Naive thymus-derived CD4-positive, alpha-beta T cell (primary cell): ENCODE data around the gene CLDN10. TPM values are rescaled to one million over a fixed set of nuclear protein-coding genes. Genes with fewer than 3 reads are reported as not detected.

Experiments
- ATAC-seq: fragments of 150-1000 bp; cut with Tn5 transposase; 2 replicates; pipeline ENCODE4 v1.10.0; 2021; ENCODE audit warnings: mild to moderate bottlenecking, moderate library complexity
- CTCF ChIA-PET: fragments of 350-600 bp; sonication (Branson Sonifier 250); formaldehyde crosslinking; loops from one replicate; lab custom pipeline; 2021; ENCODE audit warnings: antibody characterized with exemption; lab: Charles Lee
- POLR2A ChIA-PET: fragments of 350-600 bp; sonication (Branson Sonifier 250); formaldehyde crosslinking; loops from one replicate; lab custom pipeline; 2021; ENCODE audit warnings: antibody characterized with exemption, inconsistent platforms; lab: Charles Lee
- DNase-seq, 9 donors: peaks; one replicate each; pipeline versions ENCODE4 v3.0.0 to v3.0.0-alpha.2; 2020 to 2022; ENCODE audit warnings: mixed read lengths in 1 of 9
- H3K27ac ChIP-seq: one replicate; pipeline ENCODE4 v1.7.0; 2013; ENCODE audit warnings: mild to moderate bottlenecking, low read depth, low read length, moderate library complexity
- H3K27me3 ChIP-seq, 2 donors: one replicate each; pipeline ENCODE4 v1.7.0; 2013; ENCODE audit warnings: low read length in 2 of 2, mild to moderate bottlenecking in 2 of 2, moderate library complexity in 2 of 2; ENCODE audit not compliant: control insufficient read depth in 2 of 2, insufficient read depth in 2 of 2
- H3K36me3 ChIP-seq, 3 experiments: 1 replicate in 2 of 3; 2 replicates in 1 of 3; pipeline ENCODE4 v1.7.0; 2013; ENCODE audit warnings: low read length in 3 of 3, mild to moderate bottlenecking in 3 of 3, moderate library complexity in 1 of 3; ENCODE audit not compliant: insufficient read depth in 3 of 3, control insufficient read depth in 2 of 3
- H3K4me1 ChIP-seq, 2 donors: one replicate each; pipeline ENCODE4 v1.7.0; 2013; ENCODE audit warnings: low read length in 2 of 2, mild to moderate bottlenecking in 2 of 2, moderate library complexity in 1 of 2; ENCODE audit not compliant: control insufficient read depth in 2 of 2, insufficient read depth in 2 of 2
- H3K4me3 ChIP-seq: 2 replicates; pipeline ENCODE4 v1.7.0; 2013; ENCODE audit warnings: mild to moderate bottlenecking, low read length
- H3K9me3 ChIP-seq, 3 experiments: 1 replicate in 2 of 3; 2 replicates in 1 of 3; pipeline ENCODE4 v1.7.0; 2013; ENCODE audit warnings: low read length in 3 of 3; ENCODE audit not compliant: control insufficient read depth in 2 of 3
- H3K27ac Mint-ChIP-seq, 9 donors: one replicate each; pipeline ENCODE4 v1.8.0; 2020 to 2022; ENCODE audit warnings: mixed read lengths in 9 of 9, mild to moderate bottlenecking in 8 of 9, moderate library complexity in 5 of 9, inconsistent platforms in 2 of 9
- H3K27me3 Mint-ChIP-seq, 5 donors: one replicate each; pipeline ENCODE4 v1.8.0; 2021 to 2022; ENCODE audit warnings: mixed read lengths in 5 of 5, mild to moderate bottlenecking in 1 of 5
- H3K36me3 Mint-ChIP-seq, 5 donors: one replicate each; pipeline ENCODE4 v1.8.0; 2020 to 2022; ENCODE audit warnings: mixed read lengths in 5 of 5, mild to moderate bottlenecking in 3 of 5, inconsistent platforms in 1 of 5
- H3K4me1 Mint-ChIP-seq, 7 donors: one replicate each; pipeline ENCODE4 v1.8.0; 2020 to 2022; ENCODE audit warnings: mixed read lengths in 7 of 7, mild to moderate bottlenecking in 3 of 7, inconsistent platforms in 1 of 7
- H3K4me3 Mint-ChIP-seq, 10 donors: one replicate each; pipeline ENCODE4 v1.8.0; 2020 to 2022; ENCODE audit warnings: mild to moderate bottlenecking in 10 of 10, mixed read lengths in 10 of 10, moderate library complexity in 6 of 10, inconsistent platforms in 2 of 10
- H3K9me3 Mint-ChIP-seq, 11 donors: one replicate each; pipeline ENCODE4 v1.8.0; 2020 to 2022; ENCODE audit warnings: mixed read lengths in 11 of 11, mild to moderate bottlenecking in 4 of 11, inconsistent platforms in 1 of 11, moderate library complexity in 1 of 11
- intact Hi-C, 2 donors: fragments of 100-400 bp; cut with micrococcal nuclease; formaldehyde crosslinking; loops; one replicate each; pipeline ENCODE4 v1.15.1; 2023
- polyA plus RNA-seq, 2 donors: library from polyadenylated mRNA; unstranded; fragments of 300-500 nt; fragmentation: Illumina TruSeq; gene quantifications; one replicate each; pipeline ENCODE4 v1.2.3, GENCODE V29; 2021
- total RNA-seq, 6 experiments: library from RNA in 5 of 6; stranded (reverse) in 5 of 6; gene quantifications; 1 replicate in 5 of 6; 2 replicates in 1 of 6; pipeline ENCODE4 v1.2.3 and lab custom pipeline; 2021 to 2026

Gene CLDN10
- total and polyA plus RNA-seq, 7 experiments from 2014 or later = not detected

GRCh38 chr13:95608640-95609323, 56.3 kb downstream of the CLDN10 start:
- CTCF ChIA-PET = no interaction called here
- no peaks in the 10 kb centered on the region for H3K9me3 ChIP-seq
- H3K4me1 ChIP-seq = no peaks in the 10 kb centered on the region
- no peaks in the 10 kb centered on the region for H3K36me3 ChIP-seq
- ATAC-seq (no peak), DNase-seq (no peak)
- Mint-ChIP-seq H3K27ac (no peak overlapping the region), H3K27me3 (peaks cover 6 to 19% (median 8%) of the 10 kb centered on the region in 5 donors), H3K9me3 (no peaks in the 10 kb centered on the region), H3K4me3 (no peak overlapping the region), H3K36me3 (no peaks in the 10 kb centered on the region), H3K4me1 (peaks cover 0 to 1% (median 0%) of the 10 kb centered on the region in 7 donors)
- intact Hi-C loops = no loop called here
- no peaks in the 10 kb centered on the region for H3K27me3 ChIP-seq
- POLR2A ChIA-PET = no interaction called here
- no peak overlapping the region for H3K27ac ChIP-seq
- no peak overlapping the region for H3K4me3 ChIP-seq

GRCh38 chr13:95614641-95615245, 62.2 kb downstream of the CLDN10 start:
- no peak for DNase-seq
- Histone ChIP-seq H3K9me3 (no peaks in the 10 kb centered on the region), H3K4me1 (no peaks in the 10 kb centered on the region), H3K4me3 (no peak overlapping the region), H3K36me3 (no peaks in the 10 kb centered on the region), H3K27me3 (no peaks in the 10 kb centered on the region), H3K27ac (no peak overlapping the region)
- peaks cover 0 to 1% (median 0%) of the 10 kb centered on the region in 7 donors for H3K4me1 Mint-ChIP-seq
- ATAC-seq = no peak
- peaks cover 0 to 22% (median 4%) of the 10 kb centered on the region in 5 donors for H3K27me3 Mint-ChIP-seq
- intact Hi-C loops = no loop called here
- CTCF ChIA-PET = no interaction called here
- H3K27ac Mint-ChIP-seq = no peak overlapping the region
- no peak overlapping the region for H3K4me3 Mint-ChIP-seq
- POLR2A ChIA-PET = no interaction called here
- peaks cover 0 to 2% (median 0%) of the 10 kb centered on the region in 11 donors for H3K9me3 Mint-ChIP-seq
- H3K36me3 Mint-ChIP-seq = no peaks in the 10 kb centered on the region

GRCh38 chr13:95615539-95615938, 63.0 kb downstream of the CLDN10 start:
- H3K4me3 ChIP-seq = no peak overlapping the region
- Mint-ChIP-seq H3K4me1 (no peaks in the 10 kb centered on the region), H3K9me3 (peaks cover 0 to 2% (median 0%) of the 10 kb centered on the region in 11 donors), H3K27me3 (peaks cover 0 to 22% (median 5%) of the 10 kb centered on the region in 5 donors), H3K36me3 (no peaks in the 10 kb centered on the region), H3K27ac (no peak overlapping the region), H3K4me3 (no peak overlapping the region)
- H3K4me1 ChIP-seq = no peaks in the 10 kb centered on the region
- ChIA-PET CTCF (interaction anchor here (0.6 kb wide), 1 partner anchor 13 kb away, joined by 3 read pairs; no protein-coding TSS in a partner anchor), POLR2A (no interaction called here)
- intact Hi-C loops = no loop called here
- no peak for ATAC-seq
- H3K9me3 ChIP-seq = no peaks in the 10 kb centered on the region
- H3K27me3 ChIP-seq = no peaks in the 10 kb centered on the region
- no peaks in the 10 kb centered on the region for H3K36me3 ChIP-seq
- DNase-seq = no peak
- H3K27ac ChIP-seq = no peak overlapping the region

GRCh38 chr13:95620030-95620824, 67.7 kb downstream of the CLDN10 start:
- DNase-seq (no peak), ATAC-seq (peak; percentile 40)
- Mint-ChIP-seq H3K27ac (peak overlapping the region in 1 of 9 donors; percentile 51), H3K36me3 (no peaks in the 10 kb centered on the region), H3K4me1 (peaks cover 0 to 3% (median 0%) of the 10 kb centered on the region in 7 donors), H3K4me3 (no peak overlapping the region), H3K9me3 (peaks cover 0 to 2% (median 0%) of the 10 kb centered on the region in 11 donors), H3K27me3 (peaks cover 7 to 32% (median 23%) of the 10 kb centered on the region in 5 donors)
- Histone ChIP-seq H3K4me1 (no peaks in the 10 kb centered on the region), H3K4me3 (no peak overlapping the region), H3K36me3 (no peaks in the 10 kb centered on the region), H3K27me3 (no peaks in the 10 kb centered on the region), H3K27ac (no peak overlapping the region), H3K9me3 (no peaks in the 10 kb centered on the region)
- ChIA-PET CTCF (interaction anchor here (2.1 kb wide), 1 partner anchor 214 kb away, joined by 9 read pairs; no protein-coding TSS in a partner anchor), POLR2A (no interaction called here)
- intact Hi-C loops = loop anchor here in 1 of 2 donors (5.0 to 10.0 kb wide), 2 partner anchors 362 to 1195 kb away; no protein-coding TSS in a partner anchor

- ChIA-PET CTCF (interaction anchor here (2.1 kb wide), 1 partner anchor 213 kb away, joined by 9 read pairs; no protein-coding TSS in a partner anchor), POLR2A (no interaction called here)
- intact Hi-C loops = loop anchor here in 1 of 2 donors (5.0 to 10.0 kb wide), 2 partner anchors 361 to 1194 kb away; no protein-coding TSS in a partner anchor
These were observed 68.4 kb downstream of the CLDN10 start for GRCh38 chr13:95620825-95621498.

GRCh38 chr13:95623141-95623540, 70.6 kb downstream of the CLDN10 start:
- DNase-seq (no peak), ATAC-seq (no peak)
- Mint-ChIP-seq H3K4me3 (no peak overlapping the region), H3K9me3 (peaks cover 0 to under 1% (median 0%) of the 10 kb centered on the region in 11 donors), H3K27ac (no peak overlapping the region), H3K36me3 (no peaks in the 10 kb centered on the region), H3K4me1 (peaks cover 0 to 3% (median 0%) of the 10 kb centered on the region in 7 donors), H3K27me3 (peaks cover 13 to 32% (median 20%) of the 10 kb centered on the region in 5 donors)
- ChIA-PET CTCF (interaction anchor here (1.2 to 4.2 kb wide), 2 partner anchors 186 to 210 kb away, joined by 4 to 67 read pairs; no protein-coding TSS in a partner anchor), POLR2A (no interaction called here)
- H3K27me3 ChIP-seq = no peaks in the 10 kb centered on the region
- no peaks in the 10 kb centered on the region for H3K36me3 ChIP-seq
- no peak overlapping the region for H3K27ac ChIP-seq
- intact Hi-C loops = loop anchor here in 1 of 2 donors (5.0 to 10.0 kb wide), 2 partner anchors 359 to 1192 kb away; no protein-coding TSS in a partner anchor
- no peak overlapping the region for H3K4me3 ChIP-seq
- no peaks in the 10 kb centered on the region for H3K9me3 ChIP-seq
- no peaks in the 10 kb centered on the region for H3K4me1 ChIP-seq

More at GRCh38 chr13:95620825-95621498, 68.4 kb downstream of the CLDN10 start:
- H3K4me3 ChIP-seq = no peak overlapping the region
- H3K27ac ChIP-seq = no peak overlapping the region
- no peaks in the 10 kb centered on the region for H3K4me1 ChIP-seq
- H3K27ac Mint-ChIP-seq = no peak overlapping the region
- no peaks in the 10 kb centered on the region for H3K27me3 ChIP-seq
- no peak for DNase-seq
- H3K4me1 Mint-ChIP-seq = peaks cover 0 to 3% (median 0%) of the 10 kb centered on the region in 7 donors
- H3K36me3 ChIP-seq = no peaks in the 10 kb centered on the region
- H3K9me3 ChIP-seq = no peaks in the 10 kb centered on the region
- no peak for ATAC-seq
- H3K36me3 Mint-ChIP-seq = no peaks in the 10 kb centered on the region
- no peak overlapping the region for H3K4me3 Mint-ChIP-seq
- peaks cover 0 to 2% (median 0%) of the 10 kb centered on the region in 11 donors for H3K9me3 Mint-ChIP-seq
- peaks cover 11 to 37% (median 23%) of the 10 kb centered on the region in 5 donors for H3K27me3 Mint-ChIP-seq
